GM10266 (cell line): ENCODE results near the gene CHCHD2.
"Not testable (repeated sequence)": the region's sequence is repeated elsewhere in the genome, so short reads cannot be mapped to it uniquely, and the experiment has no call there.

Experiments used
- DNase-seq: peaks from one replicate; pipeline ENCODE4 v3.0.0; 2012; ENCODE audit errors: extremely low spot score
- CTCF ChIP-seq: IDR thresholded peaks from 2 replicates; pipeline ENCODE4 v1.5.1; 2012; ENCODE audit warnings: mild to moderate bottlenecking, low read depth; ENCODE audit not compliant: control insufficient read depth, insufficient read depth; ENCODE audit errors: missing control alignments

The CHCHD2 gene, protein sequence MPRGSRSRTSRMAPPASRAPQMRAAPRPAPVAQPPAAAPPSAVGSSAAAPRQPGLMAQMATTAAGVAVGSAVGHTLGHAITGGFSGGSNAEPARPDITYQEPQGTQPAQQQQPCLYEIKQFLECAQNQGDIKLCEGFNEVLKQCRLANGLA

GRCh38 chr7:56106108-56107073, at the start of gene CHCHD2:
TSS of gene CHCHD2 (minus strand) at chr7:56106476. CDS start at chr7:56106413, 63 bp downstream.
- TF ChIP-seq CTCF: no peak
- DNase-seq: peak; percentile 96

GRCh38 chr7:56131062-56131461, 24.8 kb upstream of the CHCHD2 start:
- DNase-seq: not testable (repeated sequence)

GRCh38 chr7:56127241-56127975, 21.1 kb upstream of the CHCHD2 start:
- DNase-seq: no peak

DNA sequence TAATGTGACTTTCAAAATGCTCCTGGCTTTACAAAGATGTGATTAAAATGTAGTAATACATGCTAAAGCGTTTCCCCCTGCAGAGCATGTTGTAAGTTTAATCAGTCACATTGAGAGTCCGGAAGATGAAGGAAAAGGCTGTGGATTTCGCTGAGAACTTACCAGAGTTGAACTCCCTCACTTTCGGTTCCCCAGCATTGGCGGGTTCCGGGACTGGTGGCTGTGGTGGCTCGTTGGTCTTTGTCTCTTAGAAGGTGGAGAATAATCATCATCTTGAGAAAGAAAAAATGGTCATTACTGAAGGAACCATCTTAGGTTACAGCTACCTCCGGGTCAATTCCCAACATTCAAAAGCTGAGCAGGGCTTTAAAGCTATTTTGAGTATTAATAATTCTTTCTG, 19.6 kb upstream of the CHCHD2 start:
- DNase-seq: no peak
- TF ChIP-seq CTCF: no peak

More at GRCh38 chr7:56127241-56127975, 21.1 kb upstream of the CHCHD2 start:
- TF ChIP-seq CTCF: no peak

DNA sequence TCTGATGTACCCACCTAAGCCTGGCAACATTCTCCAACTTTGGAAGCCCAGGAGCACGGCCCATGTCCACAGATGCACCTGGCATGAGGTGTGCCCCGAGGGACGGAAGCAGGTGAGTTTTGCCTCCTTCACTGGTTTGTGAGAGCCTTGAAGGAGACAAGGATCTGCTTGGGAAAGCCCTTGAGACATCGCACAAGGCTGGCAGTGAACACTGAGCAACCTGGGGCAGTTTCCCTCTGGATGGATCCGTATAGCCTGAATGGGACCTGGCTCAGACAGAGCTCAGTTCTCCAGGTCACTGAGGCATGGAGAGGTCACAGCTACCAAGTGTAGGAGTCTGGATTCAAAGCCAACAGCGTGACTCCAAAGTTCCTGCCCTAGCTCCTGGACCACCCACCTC, 18.7 kb upstream of the CHCHD2 start:
- no peak for DNase-seq
- TF ChIP-seq CTCF: no peak

DNA sequence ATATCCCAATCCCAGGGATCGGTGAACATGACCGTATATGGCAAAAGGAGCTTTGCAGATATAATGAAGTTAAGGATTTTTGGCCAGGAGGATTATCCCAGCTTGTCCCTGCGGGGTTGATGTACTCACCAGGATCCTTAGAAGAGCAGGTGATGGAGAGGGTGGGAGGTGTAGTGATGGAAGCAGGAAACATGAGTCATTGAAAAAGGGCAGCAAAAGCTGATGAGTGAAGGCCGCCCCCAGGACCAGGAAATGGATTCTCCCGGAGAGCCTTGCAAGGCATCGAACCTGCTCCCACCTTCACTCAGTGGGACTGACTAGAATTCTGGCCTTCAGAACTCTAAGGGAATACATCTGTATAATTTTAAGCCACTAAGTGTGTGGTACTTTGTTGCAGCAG, 15.2 kb upstream of the CHCHD2 start:
- no peak for TF ChIP-seq CTCF
- DNase-seq: no peak

GRCh38 chr7:56115852-56116538, 9.7 kb upstream of the CHCHD2 start, which contains the start of gene NUPR2:
TSS of gene NUPR2 (minus strand) at chr7:56116417. CDS start at chr7:56116314, 103 bp downstream.
- no peak for DNase-seq
- no peak for TF ChIP-seq CTCF

DNA sequence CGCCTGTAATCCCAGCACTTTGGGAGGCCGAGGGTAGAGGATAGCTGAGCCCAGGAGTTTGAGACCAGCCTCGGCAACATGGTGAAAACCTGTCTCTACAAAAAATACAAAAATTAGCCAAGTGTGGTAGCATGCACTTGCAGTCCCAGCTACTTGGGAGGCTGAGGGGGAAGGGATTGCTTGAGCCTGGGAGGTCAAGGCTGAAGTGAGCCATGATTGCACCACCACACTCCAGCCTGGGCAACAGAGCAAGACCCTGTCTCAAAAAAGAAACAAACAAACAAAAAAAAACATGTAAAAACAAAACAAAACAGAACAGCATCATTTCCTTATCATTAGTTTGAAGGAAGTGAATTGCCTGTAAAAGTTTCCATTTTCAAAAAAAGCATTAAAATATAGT, 6.0 kb upstream of the CHCHD2 start:
- not testable (repeated sequence) for DNase-seq
